ENCODE results near the gene RNF208. TPM values are rescaled to one million over a fixed set of nuclear protein-coding genes. Genes with fewer than 3 reads are reported as not detected.

The RNF208 gene
- total and polyA plus RNA-seq, 9 of the 15 experiments (the other 6 are each of a cell fraction or from before 2014, with no cell fraction given), result 0.15 to 6.9 (median 0.50) TPM; not detected in 2

DNA sequence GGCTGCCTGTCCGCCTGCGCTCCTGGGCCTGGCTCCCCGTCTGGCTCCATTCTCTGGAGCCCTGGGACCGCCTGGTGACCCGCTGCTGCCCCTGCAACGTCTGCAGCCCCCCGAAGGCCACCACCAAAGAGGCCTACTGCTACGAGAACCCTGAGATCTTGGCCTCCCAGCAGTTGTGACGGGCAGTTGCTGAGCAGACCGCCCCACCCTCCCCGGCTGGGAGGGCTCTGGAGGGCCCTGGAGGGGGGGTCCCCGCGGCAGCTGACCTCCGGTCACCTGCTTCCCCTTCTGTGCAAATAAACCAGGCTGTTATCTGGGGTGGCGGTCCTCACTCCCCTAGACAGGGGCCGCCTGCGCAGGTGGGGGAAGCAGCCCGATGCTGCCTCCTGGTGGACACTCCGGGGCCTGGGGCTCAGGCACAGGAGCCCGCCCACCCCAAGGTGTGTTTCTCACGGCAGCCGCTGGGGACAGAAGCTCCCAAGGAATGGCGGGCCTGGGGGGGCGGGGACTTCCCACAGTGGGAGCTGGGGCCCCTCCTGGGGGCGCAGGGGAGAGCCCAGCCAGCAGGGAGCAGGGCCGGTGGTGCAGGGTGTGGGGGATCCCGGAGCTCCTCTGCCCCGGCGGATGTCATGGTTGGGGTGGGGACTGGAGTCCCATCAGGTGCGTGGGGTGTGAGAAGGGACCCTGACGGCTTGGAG is 14.3 kb upstream of the RNF208 start (continued):
- TF ChIP-seq XRCC4 (IDR thresholded peaks at IDR 0.05; ENCODE audit: extremely low read depth, insufficient read depth, insufficient read length) (no peak), HES1 (IDR thresholded peaks at IDR 0.05; ENCODE audit: low read depth) (0 out of 2 replicates have a peak, but pooled peaks have one; percentile 60), E2F8 (IDR thresholded peaks at IDR 0.05; ENCODE audit: low read depth, partially characterized antibody) (no peak), RCOR1 (IDR thresholded peaks at IDR 0.05; ENCODE audit: borderline replicate concordance in 1 of 2, low read depth in 2 of 2, low read length in 2 of 2) (peak in 1 of 2 experiments; percentile 79; a peak in 3 of 4 replicates), CBFB (CRISPR knock-in tag; IDR thresholded peaks at IDR 0.05) (no peak), HNRNPK (IDR thresholded peaks at IDR 0.05; ENCODE audit: low read depth, low read length, poor library complexity, severe bottlenecking) (no peak), ZFX (CRISPR knock-in tag; IDR thresholded peaks at IDR 0.05) (peak; percentile 76), HLTF (IDR thresholded peaks at IDR 0.05) (no peak), CCNT2 (IDR thresholded peaks at IDR 0.05; ENCODE audit: borderline replicate concordance, extremely low read depth, insufficient read length, low read depth, low read length) (peak; percentile 80), COPS2 (conservative IDR thresholded peaks at IDR 0.05) (no peak), SMARCA5 (IDR thresholded peaks at IDR 0.05) (peak; percentile 16; the same call in 1 of the 2 replicates), SRSF9 (IDR thresholded peaks at IDR 0.05; ENCODE audit: borderline replicate concordance, low read depth, low read length) (no peak), ZC3H4 (CRISPR knock-in tag; IDR thresholded peaks at IDR 0.05; ENCODE audit: borderline replicate concordance) (no peak), OTX1 (CRISPR knock-in tag; IDR thresholded peaks at IDR 0.05) (no peak)
- TF ChIP-seq, protein P1, sequence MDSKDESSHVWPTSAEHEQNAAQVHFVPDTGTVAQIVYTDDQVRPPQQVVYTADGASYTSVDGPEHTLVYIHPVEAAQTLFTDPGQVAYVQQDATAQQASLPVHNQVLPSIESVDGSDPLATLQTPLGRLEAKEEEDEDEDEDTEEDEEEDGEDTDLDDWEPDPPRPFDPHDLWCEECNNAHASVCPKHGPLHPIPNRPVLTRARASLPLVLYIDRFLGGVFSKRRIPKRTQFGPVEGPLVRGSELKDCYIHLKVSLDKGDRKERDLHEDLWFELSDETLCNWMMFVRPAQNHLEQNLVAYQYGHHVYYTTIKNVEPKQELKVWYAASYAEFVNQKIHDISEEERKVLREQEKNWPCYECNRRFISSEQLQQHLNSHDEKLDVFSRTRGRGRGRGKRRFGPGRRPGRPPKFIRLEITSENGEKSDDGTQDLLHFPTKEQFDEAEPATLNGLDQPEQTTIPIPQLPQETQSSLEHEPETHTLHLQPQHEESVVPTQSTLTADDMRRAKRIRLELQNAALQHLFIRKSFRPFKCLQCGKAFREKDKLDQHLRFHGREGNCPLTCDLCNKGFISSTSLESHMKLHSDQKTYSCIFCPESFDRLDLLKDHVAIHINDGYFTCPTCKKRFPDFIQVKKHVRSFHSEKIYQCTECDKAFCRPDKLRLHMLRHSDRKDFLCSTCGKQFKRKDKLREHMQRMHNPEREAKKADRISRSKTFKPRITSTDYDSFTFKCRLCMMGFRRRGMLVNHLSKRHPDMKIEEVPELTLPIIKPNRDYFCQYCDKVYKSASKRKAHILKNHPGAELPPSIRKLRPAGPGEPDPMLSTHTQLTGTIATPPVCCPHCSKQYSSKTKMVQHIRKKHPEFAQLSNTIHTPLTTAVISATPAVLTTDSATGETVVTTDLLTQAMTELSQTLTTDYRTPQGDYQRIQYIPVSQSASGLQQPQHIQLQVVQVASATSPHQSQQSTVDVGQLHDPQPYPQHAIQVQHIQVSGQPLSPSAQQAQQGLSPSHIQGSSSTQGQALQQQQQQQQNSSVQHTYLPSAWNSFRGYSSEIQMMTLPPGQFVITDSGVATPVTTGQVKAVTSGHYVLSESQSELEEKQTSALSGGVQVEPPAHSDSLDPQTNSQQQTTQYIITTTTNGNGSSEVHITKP (IDR thresholded peaks at IDR 0.05; ENCODE audit: partially characterized antibody), result peak; percentile 52
- TF ChIP-seq, protein P2, sequence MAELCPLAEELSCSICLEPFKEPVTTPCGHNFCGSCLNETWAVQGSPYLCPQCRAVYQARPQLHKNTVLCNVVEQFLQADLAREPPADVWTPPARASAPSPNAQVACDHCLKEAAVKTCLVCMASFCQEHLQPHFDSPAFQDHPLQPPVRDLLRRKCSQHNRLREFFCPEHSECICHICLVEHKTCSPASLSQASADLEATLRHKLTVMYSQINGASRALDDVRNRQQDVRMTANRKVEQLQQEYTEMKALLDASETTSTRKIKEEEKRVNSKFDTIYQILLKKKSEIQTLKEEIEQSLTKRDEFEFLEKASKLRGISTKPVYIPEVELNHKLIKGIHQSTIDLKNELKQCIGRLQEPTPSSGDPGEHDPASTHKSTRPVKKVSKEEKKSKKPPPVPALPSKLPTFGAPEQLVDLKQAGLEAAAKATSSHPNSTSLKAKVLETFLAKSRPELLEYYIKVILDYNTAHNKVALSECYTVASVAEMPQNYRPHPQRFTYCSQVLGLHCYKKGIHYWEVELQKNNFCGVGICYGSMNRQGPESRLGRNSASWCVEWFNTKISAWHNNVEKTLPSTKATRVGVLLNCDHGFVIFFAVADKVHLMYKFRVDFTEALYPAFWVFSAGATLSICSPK (IDR thresholded peaks at IDR 0.05; ENCODE audit: borderline replicate concordance), result no peak
- TF ChIP-seq, protein P3, sequence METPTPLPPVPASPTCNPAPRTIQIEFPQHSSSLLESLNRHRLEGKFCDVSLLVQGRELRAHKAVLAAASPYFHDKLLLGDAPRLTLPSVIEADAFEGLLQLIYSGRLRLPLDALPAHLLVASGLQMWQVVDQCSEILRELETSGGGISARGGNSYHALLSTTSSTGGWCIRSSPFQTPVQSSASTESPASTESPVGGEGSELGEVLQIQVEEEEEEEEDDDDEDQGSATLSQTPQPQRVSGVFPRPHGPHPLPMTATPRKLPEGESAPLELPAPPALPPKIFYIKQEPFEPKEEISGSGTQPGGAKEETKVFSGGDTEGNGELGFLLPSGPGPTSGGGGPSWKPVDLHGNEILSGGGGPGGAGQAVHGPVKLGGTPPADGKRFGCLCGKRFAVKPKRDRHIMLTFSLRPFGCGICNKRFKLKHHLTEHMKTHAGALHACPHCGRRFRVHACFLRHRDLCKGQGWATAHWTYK (CRISPR knock-in tag; IDR thresholded peaks at IDR 0.05), result no peak

Measured in K562 (cell line).